Uterus (tissue), 2 donors: ENCODE data around the gene NAV2.

Experiments used
- POLR2A ChIP-seq, 2 donors: fragments of 450-650 bp; IDR thresholded peaks; one replicate each; pipeline ENCODE4 v1.6.1; 2016; ENCODE audit warnings: antibody characterized with exemption in 2 of 2, mild to moderate bottlenecking in 1 of 2, moderate library complexity in 1 of 2
- TF ChIP-seq, protein P1 (sequence below), 4 experiments: fragments of 200-600 bp in 2 of 4; fragments of 450-650 bp in 2 of 4; sonication (generic) in 2 of 4; IDR thresholded peaks; one replicate each; pipeline ENCODE4 v1.5.1; 2016 to 2019; ENCODE audit warnings: antibody characterized with exemption in 4 of 4, mild to moderate bottlenecking in 2 of 4, moderate library complexity in 1 of 4

DNA sequence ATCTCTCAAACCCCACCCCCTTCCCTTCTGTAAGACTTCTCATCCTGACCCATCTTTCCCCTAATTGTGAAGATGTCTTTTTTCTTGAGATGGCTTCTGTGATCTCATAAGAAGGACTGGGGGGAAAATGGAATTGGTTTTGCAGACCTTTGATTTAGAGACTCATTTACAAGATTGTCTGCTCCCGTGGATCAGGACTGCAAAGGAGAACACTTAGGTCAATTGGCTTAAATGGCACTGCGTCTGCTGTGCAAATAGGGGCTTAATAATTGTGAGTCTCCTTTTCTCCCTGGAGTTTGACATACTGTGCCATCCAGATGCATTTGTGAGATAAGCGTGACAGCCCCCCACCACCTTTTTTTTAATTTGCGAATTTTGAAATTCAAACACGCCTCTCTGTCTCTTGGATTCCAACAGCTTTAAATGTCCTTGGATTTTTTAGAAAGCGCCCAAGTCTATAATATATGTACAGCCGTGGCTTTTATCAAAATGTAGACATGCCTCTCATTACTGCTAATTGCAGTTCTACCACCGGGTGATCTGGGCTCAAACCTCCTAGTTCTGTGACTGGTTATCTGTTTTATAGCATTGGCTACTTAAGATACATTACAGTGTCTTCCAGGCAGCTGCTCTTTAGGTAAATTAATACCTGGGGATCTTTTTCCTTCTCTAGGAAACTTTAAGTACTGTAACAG lies 297.7 kb downstream of the NAV2 start:
- TF ChIP-seq, protein P1, sequence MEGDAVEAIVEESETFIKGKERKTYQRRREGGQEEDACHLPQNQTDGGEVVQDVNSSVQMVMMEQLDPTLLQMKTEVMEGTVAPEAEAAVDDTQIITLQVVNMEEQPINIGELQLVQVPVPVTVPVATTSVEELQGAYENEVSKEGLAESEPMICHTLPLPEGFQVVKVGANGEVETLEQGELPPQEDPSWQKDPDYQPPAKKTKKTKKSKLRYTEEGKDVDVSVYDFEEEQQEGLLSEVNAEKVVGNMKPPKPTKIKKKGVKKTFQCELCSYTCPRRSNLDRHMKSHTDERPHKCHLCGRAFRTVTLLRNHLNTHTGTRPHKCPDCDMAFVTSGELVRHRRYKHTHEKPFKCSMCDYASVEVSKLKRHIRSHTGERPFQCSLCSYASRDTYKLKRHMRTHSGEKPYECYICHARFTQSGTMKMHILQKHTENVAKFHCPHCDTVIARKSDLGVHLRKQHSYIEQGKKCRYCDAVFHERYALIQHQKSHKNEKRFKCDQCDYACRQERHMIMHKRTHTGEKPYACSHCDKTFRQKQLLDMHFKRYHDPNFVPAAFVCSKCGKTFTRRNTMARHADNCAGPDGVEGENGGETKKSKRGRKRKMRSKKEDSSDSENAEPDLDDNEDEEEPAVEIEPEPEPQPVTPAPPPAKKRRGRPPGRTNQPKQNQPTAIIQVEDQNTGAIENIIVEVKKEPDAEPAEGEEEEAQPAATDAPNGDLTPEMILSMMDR (IDR thresholded peaks at IDR 0.05): no peak
- TF ChIP-seq POLR2A (IDR thresholded peaks at IDR 0.05): no peak
